Skeletal muscle tissue (tissue), 4 donors: ENCODE data around the gene VRK2. TPM values are rescaled to one million over a fixed set of nuclear protein-coding genes. Genes with fewer than 3 reads are reported as not detected.
"Not testable (repeated sequence)": the region's sequence is repeated elsewhere in the genome, so short reads cannot be mapped to it uniquely, and the experiment has no call there.

ENCODE experiments used
- H3K27ac ChIP-seq: one replicate; pipeline ENCODE4 v1.7.0; 2013; ENCODE audit warnings: mild to moderate bottlenecking, low read depth, low read length, inconsistent platforms
- H3K27me3 ChIP-seq, 3 donors: one replicate each; pipeline ENCODE4 v1.7.0; 2013; ENCODE audit warnings: low read length in 3 of 3; ENCODE audit not compliant: control insufficient read depth in 3 of 3, insufficient read depth in 3 of 3
- H3K36me3 ChIP-seq, 3 donors: one replicate each; pipeline ENCODE4 v1.7.0; 2013; ENCODE audit warnings: low read length in 3 of 3; ENCODE audit not compliant: control insufficient read depth in 3 of 3, insufficient read depth in 3 of 3
- H3K4me1 ChIP-seq, 3 donors: one replicate each; pipeline ENCODE4 v1.7.0; 2013; ENCODE audit warnings: low read length in 3 of 3, mild to moderate bottlenecking in 3 of 3; ENCODE audit not compliant: control insufficient read depth in 3 of 3, insufficient read depth in 3 of 3
- H3K4me3 ChIP-seq, 3 donors: one replicate each; pipeline ENCODE4 v1.7.0; 2013; ENCODE audit warnings: low read length in 3 of 3
- H3K9ac ChIP-seq, 3 donors: one replicate each; pipeline ENCODE4 v1.7.0; 2013; ENCODE audit warnings: low read length in 3 of 3, mild to moderate bottlenecking in 3 of 3, moderate library complexity in 2 of 3, low read depth in 1 of 3
- H3K9me3 ChIP-seq, 3 donors: one replicate each; pipeline ENCODE4 v1.7.0; 2013; ENCODE audit warnings: low read length in 3 of 3; ENCODE audit not compliant: control insufficient read depth in 3 of 3
- total RNA-seq: library from RNA; depleted of rRNA; stranded (reverse); fragments of >200 nt; gene quantifications from one replicate; pipeline ENCODE4 v1.2.3, GENCODE V29; 2014
- donor health status: Osteomylitis.

VRK2 gene
- total RNA-seq, 1 donor from 2014 or later: 9.9 TPM

DNA sequence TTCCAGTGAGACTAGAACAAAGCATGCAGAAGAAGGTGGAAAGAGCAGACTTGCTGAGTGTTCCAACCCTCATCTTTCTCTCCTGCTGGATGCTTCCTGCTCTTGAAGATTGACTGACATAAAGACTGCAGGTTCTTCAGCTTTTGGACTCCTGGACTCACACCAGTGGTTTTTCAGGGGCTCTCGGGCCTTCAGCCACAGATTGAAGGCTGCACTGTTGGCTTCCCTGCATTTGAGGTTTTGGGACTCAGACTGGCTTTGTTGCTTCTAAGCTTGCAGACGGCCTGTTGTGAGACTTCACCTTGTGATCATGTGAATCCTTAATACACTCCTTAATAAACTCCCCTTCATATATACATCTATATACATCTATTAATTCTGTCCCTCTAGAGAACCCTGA, 20.4 kb downstream of the VRK2 start:
- H3K9me3 ChIP-seq: no peaks in the 10 kb centered on the region
- H3K4me3 ChIP-seq: no peak overlapping the region
- H3K4me1 ChIP-seq: peaks cover 0 to 3% (median 0%) of the 10 kb centered on the region in 3 donors
- H3K36me3 ChIP-seq: peaks cover 0 to 11% (median 9%) of the 10 kb centered on the region in 3 donors
- H3K9ac ChIP-seq: no peak overlapping the region
- H3K27ac ChIP-seq: no peak overlapping the region
- no peaks in the 10 kb centered on the region for H3K27me3 ChIP-seq

- H3K4me1 ChIP-seq: no peaks in the 10 kb centered on the region
- no peak overlapping the region for H3K9ac ChIP-seq
- H3K4me3 ChIP-seq: no peak overlapping the region
- H3K9me3 ChIP-seq: no peaks in the 10 kb centered on the region
- no peaks in the 10 kb centered on the region for H3K27me3 ChIP-seq
- H3K27ac ChIP-seq: no peak overlapping the region
- peaks cover 0 to 11% (median 9%) of the 10 kb centered on the region in 3 donors for H3K36me3 ChIP-seq
Measured at GRCh38 chr2:58070765-58071164, 24.2 kb downstream of the VRK2 start.

- no peaks in the 10 kb centered on the region for H3K9me3 ChIP-seq
- peaks cover 0 to 11% (median 9%) of the 10 kb centered on the region in 3 donors for H3K36me3 ChIP-seq
- H3K27ac ChIP-seq: no peak overlapping the region
- no peaks in the 10 kb centered on the region for H3K27me3 ChIP-seq
- H3K4me1 ChIP-seq: no peaks in the 10 kb centered on the region
- no peak overlapping the region for H3K9ac ChIP-seq
- H3K4me3 ChIP-seq: no peak overlapping the region
Measured at GRCh38 chr2:58072102-58072501, 25.5 kb downstream of the VRK2 start.

DNA sequence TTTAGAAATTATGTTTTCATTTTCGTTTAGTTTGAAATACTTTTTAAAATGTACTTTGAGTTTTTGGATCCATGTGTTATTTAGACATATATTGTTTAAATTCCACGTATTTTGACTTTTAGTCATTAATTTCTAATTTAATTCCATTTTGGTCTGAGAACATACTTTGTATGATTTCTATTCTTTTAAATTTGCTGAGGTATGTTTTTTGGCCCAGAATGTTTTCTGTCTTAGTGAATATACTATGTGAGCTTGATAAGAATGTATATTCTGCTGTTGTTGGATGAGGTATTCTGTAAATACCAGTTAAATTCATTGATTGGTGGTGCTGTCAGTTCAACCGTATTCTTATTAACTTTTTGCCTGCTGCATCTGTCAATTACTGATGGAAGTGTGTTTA, 26.4 kb downstream of the VRK2 start:
- H3K27me3 ChIP-seq: no peaks in the 10 kb centered on the region
- H3K4me1 ChIP-seq: no peaks in the 10 kb centered on the region
- no peak overlapping the region for H3K9ac ChIP-seq
- no peak overlapping the region for H3K27ac ChIP-seq
- H3K9me3 ChIP-seq: no peaks in the 10 kb centered on the region
- peaks cover 0 to 11% (median 9%) of the 10 kb centered on the region in 3 donors for H3K36me3 ChIP-seq
- H3K4me3 ChIP-seq: no peak overlapping the region

GRCh38 chr2:58073751-58074150, 27.1 kb downstream of the VRK2 start:
- no peaks in the 10 kb centered on the region for H3K4me1 ChIP-seq
- no peak overlapping the region for H3K4me3 ChIP-seq
- peaks cover 0 to 11% (median 9%) of the 10 kb centered on the region in 3 donors for H3K36me3 ChIP-seq
- H3K9me3 ChIP-seq: no peaks in the 10 kb centered on the region
- no peak overlapping the region for H3K27ac ChIP-seq
- no peaks in the 10 kb centered on the region for H3K27me3 ChIP-seq
- no peak overlapping the region for H3K9ac ChIP-seq

DNA sequence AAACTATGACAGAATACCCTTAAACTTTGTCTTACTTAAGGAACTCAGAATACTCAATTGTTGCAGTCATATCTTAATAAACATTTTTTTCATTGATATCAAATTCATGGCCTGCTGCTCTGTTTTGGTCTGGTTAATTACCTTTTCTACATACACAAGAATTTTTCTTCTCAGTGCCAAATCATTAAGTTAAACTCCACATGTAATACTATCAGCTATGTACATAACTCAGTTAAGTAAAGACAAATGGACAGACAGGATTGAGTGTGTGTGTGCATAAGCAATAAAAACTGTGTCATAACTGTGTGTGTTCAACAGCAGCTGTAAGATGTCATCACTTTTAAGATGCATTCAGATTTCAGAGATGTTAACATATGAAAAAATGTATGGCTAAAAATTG, 34.4 kb downstream of the VRK2 start:
- Histone ChIP-seq H3K9ac (no peak overlapping the region), H3K4me1 (no peaks in the 10 kb centered on the region), H3K9me3 (no peaks in the 10 kb centered on the region), H3K4me3 (no peak overlapping the region), H3K27me3 (no peaks in the 10 kb centered on the region), H3K36me3 (no peaks in the 10 kb centered on the region), H3K27ac (no peak overlapping the region)

- Histone ChIP-seq H3K27me3 (no peaks in the 10 kb centered on the region), H3K36me3 (peaks cover 6 to 26% (median 7%) of the 10 kb centered on the region in 3 donors), H3K4me3 (no peak overlapping the region), H3K4me1 (no peaks in the 10 kb centered on the region), H3K9ac (no peak overlapping the region), H3K27ac (no peak overlapping the region), H3K9me3 (no peaks in the 10 kb centered on the region)
Measured at GRCh38 chr2:58089081-58089480, 42.5 kb downstream of the VRK2 start.

GRCh38 chr2:58092772-58093171, 46.2 kb downstream of the VRK2 start:
- not testable (repeated sequence) for H3K9me3 ChIP-seq, H3K9ac ChIP-seq
- peaks cover 6 to 26% (median 7%) of the 10 kb centered on the region in 3 donors for H3K36me3 ChIP-seq

GRCh38 chr2:58097025-58097424, 50.4 kb downstream of the VRK2 start:
- H3K4me1 ChIP-seq: peaks cover 0 to 2% (median 0%) of the 10 kb centered on the region in 3 donors
- H3K36me3 ChIP-seq: peaks cover 0 to 6% (median 0%) of the 10 kb centered on the region in 3 donors
- no peak overlapping the region for H3K9ac ChIP-seq
- no peak overlapping the region for H3K4me3 ChIP-seq
- H3K27ac ChIP-seq: no peak overlapping the region
- H3K9me3 ChIP-seq: peaks cover 0 to 3% (median 2%) of the 10 kb centered on the region in 3 donors
- no peaks in the 10 kb centered on the region for H3K27me3 ChIP-seq

More at GRCh38 chr2:58092772-58093171, 46.2 kb downstream of the VRK2 start:
- not testable (repeated sequence) for H3K4me3 ChIP-seq, H3K27ac ChIP-seq, H3K4me1 ChIP-seq, H3K27me3 ChIP-seq

- H3K4me3 ChIP-seq: no peak overlapping the region
- peaks cover 0 to 3% (median 2%) of the 10 kb centered on the region in 3 donors for H3K9me3 ChIP-seq
- no peaks in the 10 kb centered on the region for H3K27me3 ChIP-seq
- H3K9ac ChIP-seq: no peak overlapping the region
- peaks cover 0 to 2% (median 0%) of the 10 kb centered on the region in 3 donors for H3K4me1 ChIP-seq
- no peak overlapping the region for H3K27ac ChIP-seq
- no peaks in the 10 kb centered on the region for H3K36me3 ChIP-seq
Measured at GRCh38 chr2:58098254-58099095, 51.9 kb downstream of the VRK2 start.
